ENCODE measurements around the gene STX5. TPM values are rescaled to one million over a fixed set of nuclear protein-coding genes. Genes with fewer than 3 reads are reported as not detected.

STX5 gene
- total RNA-seq, 1 experiment from 2014 or later: 38.3 TPM

DNA sequence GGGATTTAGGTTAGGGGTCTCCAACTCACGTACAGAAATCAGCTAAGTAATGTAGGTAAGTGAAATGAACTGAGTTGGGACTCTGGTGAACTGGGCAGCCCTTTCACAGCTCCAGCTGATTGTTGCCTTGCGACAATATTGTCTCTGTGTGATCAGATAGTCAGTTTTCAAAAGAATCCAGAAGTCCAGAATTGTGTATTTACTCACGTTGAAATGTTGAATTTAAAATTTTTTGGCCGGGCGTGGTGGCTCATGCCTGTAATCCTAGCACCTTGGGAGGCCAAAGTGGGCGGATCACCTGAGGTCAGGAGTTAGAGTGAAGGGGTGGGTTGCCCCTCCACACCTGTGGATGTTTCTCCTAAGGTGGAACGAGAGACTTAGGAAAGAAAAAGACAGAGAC lies 26.4 kb upstream of the STX5 start:
- H3K36me3 Mint-ChIP-seq (ENCODE audit: insufficient read depth, unreplicated experiment): peaks cover 63% of the 10 kb centered on the region
- TF ChIP-seq, protein P1, sequence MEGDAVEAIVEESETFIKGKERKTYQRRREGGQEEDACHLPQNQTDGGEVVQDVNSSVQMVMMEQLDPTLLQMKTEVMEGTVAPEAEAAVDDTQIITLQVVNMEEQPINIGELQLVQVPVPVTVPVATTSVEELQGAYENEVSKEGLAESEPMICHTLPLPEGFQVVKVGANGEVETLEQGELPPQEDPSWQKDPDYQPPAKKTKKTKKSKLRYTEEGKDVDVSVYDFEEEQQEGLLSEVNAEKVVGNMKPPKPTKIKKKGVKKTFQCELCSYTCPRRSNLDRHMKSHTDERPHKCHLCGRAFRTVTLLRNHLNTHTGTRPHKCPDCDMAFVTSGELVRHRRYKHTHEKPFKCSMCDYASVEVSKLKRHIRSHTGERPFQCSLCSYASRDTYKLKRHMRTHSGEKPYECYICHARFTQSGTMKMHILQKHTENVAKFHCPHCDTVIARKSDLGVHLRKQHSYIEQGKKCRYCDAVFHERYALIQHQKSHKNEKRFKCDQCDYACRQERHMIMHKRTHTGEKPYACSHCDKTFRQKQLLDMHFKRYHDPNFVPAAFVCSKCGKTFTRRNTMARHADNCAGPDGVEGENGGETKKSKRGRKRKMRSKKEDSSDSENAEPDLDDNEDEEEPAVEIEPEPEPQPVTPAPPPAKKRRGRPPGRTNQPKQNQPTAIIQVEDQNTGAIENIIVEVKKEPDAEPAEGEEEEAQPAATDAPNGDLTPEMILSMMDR (IDR thresholded peaks at IDR 0.05; ENCODE audit: unreplicated experiment): no peak
- peak overlapping the region; percentile 61 for H3K4me3 Mint-ChIP-seq (ENCODE audit: low read depth, unreplicated experiment)
- H3K27ac Mint-ChIP-seq (ENCODE audit: unreplicated experiment): peak overlapping the region; percentile 21
- DNase-seq: no peak
- no peaks in the 10 kb centered on the region for H3K27me3 Mint-ChIP-seq (ENCODE audit: unreplicated experiment)
- intact Hi-C loops (cut with micrococcal nuclease; ENCODE audit: unreplicated experiment): no loop called here
- no TSS peak for BruUV-seq (replicated peaks)
- CTCF ChIA-PET: interaction anchor here (1.0 kb wide), 1 partner anchor 72 kb away, joined by 3 read pairs; no protein-coding TSS in a partner anchor
- no peaks in the 10 kb centered on the region for H3K9me3 Mint-ChIP-seq (ENCODE audit: low read depth, unreplicated experiment)
- H3K4me1 Mint-ChIP-seq (ENCODE audit: low read depth, unreplicated experiment): peaks cover 33% of the 10 kb centered on the region

DNA sequence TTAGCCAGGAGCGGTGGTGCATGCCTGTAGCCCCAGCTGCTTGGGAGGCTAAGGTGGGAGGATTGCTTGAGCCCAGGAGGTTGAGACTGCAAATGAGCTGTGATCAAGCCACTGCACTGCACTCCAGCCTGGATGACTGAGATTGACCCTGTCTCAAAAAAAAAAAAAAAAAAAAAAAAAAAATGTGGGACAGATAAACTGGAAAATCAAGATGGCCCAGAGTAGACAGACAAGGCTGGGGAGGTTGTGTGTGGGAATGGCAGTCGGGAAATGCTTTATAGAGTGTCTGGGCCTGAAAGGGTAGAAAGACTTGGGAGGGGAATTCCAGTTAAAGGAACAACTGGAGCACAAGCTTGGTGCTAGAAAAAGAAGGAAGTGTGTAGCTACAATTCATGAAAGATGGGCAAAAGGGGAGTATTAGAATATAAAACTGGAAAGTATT lies 25.7 kb upstream of the STX5 start:
- Mint-ChIP-seq H3K27me3 (ENCODE audit: unreplicated experiment) (no peaks in the 10 kb centered on the region), H3K4me1 (ENCODE audit: low read depth, unreplicated experiment) (peaks cover 37% of the 10 kb centered on the region), H3K9me3 (ENCODE audit: low read depth, unreplicated experiment) (no peaks in the 10 kb centered on the region), H3K36me3 (ENCODE audit: insufficient read depth, unreplicated experiment) (peaks cover 65% of the 10 kb centered on the region), H3K27ac (ENCODE audit: unreplicated experiment) (peak overlapping the region; percentile 98), H3K4me3 (ENCODE audit: low read depth, unreplicated experiment) (peak overlapping the region; percentile 61)
- BruUV-seq (replicated peaks): no TSS peak
- intact Hi-C loops (cut with micrococcal nuclease; ENCODE audit: unreplicated experiment): no loop called here
- CTCF ChIA-PET: interaction anchor here (1.0 to 1.2 kb wide), 2 partner anchors 27 to 71 kb away, joined by 3 read pairs; no protein-coding TSS in a partner anchor
- DNase-seq: no peak
- TF ChIP-seq, protein P1 (IDR thresholded peaks at IDR 0.05; ENCODE audit: unreplicated experiment): no peak

DNA sequence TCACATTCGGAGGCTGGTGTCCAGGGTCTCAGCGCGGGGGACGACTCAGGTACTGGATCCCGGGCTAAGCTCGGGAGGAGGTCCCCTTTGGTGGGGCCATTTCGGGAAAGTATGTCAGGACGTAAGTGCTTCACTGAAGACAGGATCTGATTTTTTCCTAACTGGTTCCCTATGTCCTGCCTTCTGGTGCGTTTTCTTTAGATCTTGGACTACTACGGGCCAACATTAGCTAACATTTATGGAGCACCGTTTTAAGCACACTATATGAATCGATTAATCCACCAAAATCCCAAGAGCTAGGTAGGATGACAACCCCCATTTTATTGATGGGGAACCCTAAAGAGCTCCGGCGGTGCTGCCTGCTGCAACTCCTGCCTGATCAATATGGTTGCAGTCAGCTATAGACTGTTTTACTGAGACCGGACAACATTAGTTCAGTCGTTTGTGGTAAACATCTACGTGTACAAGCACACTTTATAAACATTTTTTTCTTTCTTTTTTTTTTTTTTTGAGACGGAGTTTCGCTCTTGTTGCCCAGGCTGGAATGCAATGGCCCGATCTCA lies 24.6 kb upstream of the STX5 start:
- TF ChIP-seq, protein P1 (IDR thresholded peaks at IDR 0.05; ENCODE audit: unreplicated experiment): no peak

DNA sequence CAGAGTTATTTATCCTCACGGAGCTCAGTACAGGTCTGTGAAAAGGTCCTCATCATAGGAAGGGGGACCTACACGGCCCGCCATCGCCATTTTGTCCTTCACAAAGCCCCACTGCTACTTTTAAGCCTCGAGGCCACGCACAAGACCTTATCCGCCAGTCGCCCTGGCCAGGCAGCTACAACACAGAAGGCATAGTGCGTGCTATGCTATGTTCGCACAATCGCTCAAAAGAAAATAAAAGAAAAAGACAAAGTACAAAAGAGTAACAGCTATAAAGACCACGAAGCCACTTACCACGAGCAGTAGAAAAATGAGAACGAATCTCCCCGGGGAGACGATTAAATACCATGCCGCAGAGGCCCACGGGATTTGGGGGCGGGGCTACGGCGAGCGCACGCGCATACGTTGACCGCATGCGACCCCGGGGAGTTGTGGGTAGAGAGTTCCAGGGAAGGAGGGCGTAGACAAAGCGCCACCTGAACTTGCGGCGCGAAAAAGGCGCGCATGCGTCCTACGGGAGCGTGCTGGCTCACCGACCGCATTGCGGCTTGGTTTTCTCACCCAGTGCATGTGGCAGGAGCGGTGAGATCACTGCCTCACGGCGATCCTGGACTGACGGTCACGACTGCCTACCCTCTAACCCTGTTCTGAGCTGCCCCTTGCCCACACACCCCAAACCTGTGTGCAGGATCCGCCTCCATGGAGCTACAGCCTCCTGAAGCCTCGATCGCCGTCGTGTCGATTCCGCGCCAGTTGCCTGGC lies 23.9 kb upstream of the STX5 start:
- H3K27ac Mint-ChIP-seq (ENCODE audit: unreplicated experiment): peak overlapping the region; percentile 98
- H3K36me3 Mint-ChIP-seq (ENCODE audit: insufficient read depth, unreplicated experiment): peaks cover 80% of the 10 kb centered on the region
- intact Hi-C loops (cut with micrococcal nuclease; ENCODE audit: unreplicated experiment): no loop called here
- CTCF ChIA-PET: interaction anchor here (0.6 to 1.2 kb wide), 5 partner anchors 20 to 1330 kb away, joined by 3 to 6 read pairs (median 3); partner anchors contain the start of gene STIP1
- H3K4me3 Mint-ChIP-seq (ENCODE audit: low read depth, unreplicated experiment): peak overlapping the region; percentile 61
- no TSS peak for BruUV-seq (replicated peaks)
- H3K27me3 Mint-ChIP-seq (ENCODE audit: unreplicated experiment): no peaks in the 10 kb centered on the region
- H3K4me1 Mint-ChIP-seq (ENCODE audit: low read depth, unreplicated experiment): peaks cover 43% of the 10 kb centered on the region
- peak; percentile 97 for DNase-seq
- TF ChIP-seq, protein P1 (IDR thresholded peaks at IDR 0.05; ENCODE audit: unreplicated experiment): no peak
- H3K9me3 Mint-ChIP-seq (ENCODE audit: low read depth, unreplicated experiment): no peaks in the 10 kb centered on the region

More for the DNA sequence above, 24.6 kb upstream of the STX5 start:
- H3K4me1 Mint-ChIP-seq (ENCODE audit: low read depth, unreplicated experiment): peaks cover 42% of the 10 kb centered on the region
- no peaks in the 10 kb centered on the region for H3K9me3 Mint-ChIP-seq (ENCODE audit: low read depth, unreplicated experiment)
- H3K4me3 Mint-ChIP-seq (ENCODE audit: low read depth, unreplicated experiment): peak overlapping the region; percentile 61
- CTCF ChIA-PET: interaction anchor here (0.7 to 1.2 kb wide), 3 partner anchors 11 to 28 kb away, joined by 3 to 4 read pairs (median 3); no protein-coding TSS in a partner anchor
- TSS peak; percentile 89 for BruUV-seq (replicated peaks)
- no peaks in the 10 kb centered on the region for H3K27me3 Mint-ChIP-seq (ENCODE audit: unreplicated experiment)
- H3K27ac Mint-ChIP-seq (ENCODE audit: unreplicated experiment): peak overlapping the region; percentile 98
- peaks cover 74% of the 10 kb centered on the region for H3K36me3 Mint-ChIP-seq (ENCODE audit: insufficient read depth, unreplicated experiment)
- no peak for DNase-seq
- intact Hi-C loops (cut with micrococcal nuclease; ENCODE audit: unreplicated experiment): no loop called here
